Psoas muscle (tissue), 8 donors: ENCODE data around the gene FNDC11. TPM values are rescaled to one million over a fixed set of nuclear protein-coding genes. Genes with fewer than 3 reads are reported as not detected.

Experiments used
- ATAC-seq, 4 donors: fragments of 200-7000 bp; cut with Tn5 transposase; one replicate each; pipeline ENCODE4 v1.9.1; 2020; ENCODE audit warnings: moderate library complexity in 3 of 4, mild to moderate bottlenecking in 2 of 4
- DNase-seq, 2 donors: peaks; one replicate each; pipeline ENCODE4 v3.0.0-alpha.2; 2020
- H3K27ac ChIP-seq: fragments of 200-600 bp; one replicate; pipeline ENCODE4 v1.8.0; 2022
- H3K27me3 ChIP-seq, 3 donors: fragments of 200-600 bp in 1 of 3; one replicate each; pipeline versions ENCODE4 v1.6.1 to v1.8.0; 2013 to 2022; ENCODE audit warnings: low read length in 2 of 3, mild to moderate bottlenecking in 2 of 3, moderate library complexity in 1 of 3; ENCODE audit not compliant: insufficient read depth in 3 of 3
- H3K36me3 ChIP-seq, 2 donors: fragments of 200-600 bp in 1 of 2; one replicate each; pipeline versions ENCODE4 v1.6.1 to v1.8.0; 2013 to 2022; ENCODE audit warnings: low read depth in 1 of 2, mild to moderate bottlenecking in 1 of 2, moderate library complexity in 1 of 2; ENCODE audit not compliant: insufficient read depth in 1 of 2
- H3K4me1 ChIP-seq: fragments of 200-600 bp; one replicate; pipeline ENCODE4 v1.8.0; 2022
- H3K4me3 ChIP-seq: fragments of 200-600 bp; one replicate; pipeline ENCODE4 v1.8.0; 2022; ENCODE audit warnings: mild to moderate bottlenecking
- H3K9me3 ChIP-seq: fragments of 200-600 bp; one replicate; pipeline ENCODE4 v1.8.0; 2022
- CTCF ChIP-seq: fragments of 200-600 bp; IDR thresholded peaks from one replicate; pipeline ENCODE4 v1.8.0; 2022; ENCODE audit warnings: antibody characterized with exemption
- WGBS, 3 donors: extraction: QIAGEN DNeasy Blood & Tissue Kit; methylation state at CpG; one replicate each; pipeline versions ENCODE4 v1.1.6 to v1.1.7; 2013; 5-methylcytosine and 5-hydroxymethylcytosine counted together
- intact Hi-C, 2 donors: fragments of 100-400 bp; cut with DNase I; formaldehyde crosslinking; loops; one replicate each; pipeline versions ENCODE4 v1.11.0 to v1.14.2; 2022
- polyA plus RNA-seq, 3 donors: library from polyadenylated mRNA; stranded (reverse); fragments of 200-250 nt; gene quantifications; one replicate each; pipeline ENCODE4 v1.2.3, GENCODE V29; 2013
- total RNA-seq, 4 donors: library from RNA; stranded (reverse); fragmentation: NEBNext Ultra II Directional in 2 of 4; extraction: Animal tissue kit (Norgen Biotek cat#: 25700) in 2 of 4; gene quantifications; one replicate each; pipeline versions ENCODE4 v1.2.1 to v1.2.4, GENCODE V29; 2021 to 2023
- donor health status: healthy with polysubstance abuse.
- donor health status: DM: no; HTN: no; CAD: no; lungs with moderate emphysema.
- donor health status: Bipolar disorder and iron deficiency.
- donor health status: healthy.
- donor health status: DM: yes; HTN: yes; CAD: no.
- donor health status: DM: no; HTN: no; CAD: no.
- donor health status: DM: no; HTN: no; CAD: no.
- donor health status: DM: yes; HTN: yes; CAD: no.

Gene FNDC11
- total and polyA plus RNA-seq, 7 donors: 0.07 to 0.14 (median 0.08) TPM; not detected in 4

GRCh38 chr20:63560333-63560805 lies 6.4 kb downstream of the FNDC11 start:
- DNase-seq (no peak), ATAC-seq (no peak)
- Histone ChIP-seq H3K4me3 (no peak overlapping the region), H3K4me1 (no peaks in the 10 kb centered on the region), H3K27me3 (peaks cover 0 to 5% (median 0%) of the 10 kb centered on the region in 3 donors), H3K9me3 (no peaks in the 10 kb centered on the region), H3K27ac (no peak overlapping the region), H3K36me3 (peaks cover 0 to 18% of the 10 kb centered on the region in 2 donors)
- WGBS, 3 donors: 92 to 94% (median 93%) methylated on average over 15 to 16 of the region's 16 CpGs
- no peak for TF ChIP-seq CTCF
- intact Hi-C loops: no loop called here

GRCh38 chr20:63560856-63561609 lies 7.1 kb downstream of the FNDC11 start:
- no peak for TF ChIP-seq CTCF
- intact Hi-C loops: no loop called here
- DNase-seq (no peak), ATAC-seq (no peak)
- Histone ChIP-seq H3K27ac (no peak overlapping the region), H3K4me1 (no peaks in the 10 kb centered on the region), H3K9me3 (no peaks in the 10 kb centered on the region), H3K27me3 (peaks cover 0 to 4% (median 0%) of the 10 kb centered on the region in 3 donors), H3K36me3 (peaks cover 0 to 18% of the 10 kb centered on the region in 2 donors), H3K4me3 (no peak overlapping the region)
- 77 to 83% (median 82%) methylated on average over 26 of the region's 26 CpGs for WGBS, 3 donors

GRCh38 chr20:63561624-63562396 lies 7.9 kb downstream of the FNDC11 start:
- Histone ChIP-seq H3K9me3 (no peaks in the 10 kb centered on the region), H3K4me1 (no peaks in the 10 kb centered on the region), H3K4me3 (no peak overlapping the region), H3K36me3 (peaks cover 0 to 18% of the 10 kb centered on the region in 2 donors), H3K27me3 (no peaks in the 10 kb centered on the region), H3K27ac (no peak overlapping the region)
- DNase-seq (no peak), ATAC-seq (no peak)
- intact Hi-C loops: no loop called here
- TF ChIP-seq CTCF: no peak
- 84 to 89% (median 85%) methylated on average over 32 to 36 of the region's 36 CpGs for WGBS, 3 donors

- WGBS, 3 donors: 91 to 95% (median 92%) methylated on average over 46 to 54 of the region's 54 CpGs
- Histone ChIP-seq H3K27ac (no peak overlapping the region), H3K36me3 (peaks cover 0 to 18% of the 10 kb centered on the region in 2 donors), H3K27me3 (no peaks in the 10 kb centered on the region), H3K9me3 (no peaks in the 10 kb centered on the region), H3K4me1 (no peaks in the 10 kb centered on the region), H3K4me3 (no peak overlapping the region)
- DNase-seq (no peak), ATAC-seq (no peak)
- intact Hi-C loops: no loop called here
- TF ChIP-seq CTCF: no peak
Observed at GRCh38 chr20:63562461-63563224, 8.7 kb downstream of the FNDC11 start.
